Liver (tissue), 9 donors: ENCODE results near the gene TMEM129. TPM values are rescaled to one million over a fixed set of nuclear protein-coding genes. Genes with fewer than 3 reads are reported as not detected.

Source experiments
- DNase-seq: peaks from one replicate; pipeline ENCODE4 v3.0.0-alpha.2; 2017; ENCODE audit warnings: low spot score
- H3K27ac ChIP-seq, 2 donors: one replicate each; pipeline ENCODE4 v1.7.0; 2013; ENCODE audit warnings: inconsistent platforms in 2 of 2, low read length in 2 of 2, control low read depth in 1 of 2, low read depth in 1 of 2, mild to moderate bottlenecking in 1 of 2
- H3K27me3 ChIP-seq, 4 donors: one replicate each; pipeline versions ENCODE4 v1.6.1 to v1.7.0; 2013; ENCODE audit warnings: low read length in 3 of 4, inconsistent platforms in 1 of 4, mild to moderate bottlenecking in 1 of 4, moderate library complexity in 1 of 4; ENCODE audit not compliant: control insufficient read depth in 4 of 4, insufficient read depth in 4 of 4
- H3K36me3 ChIP-seq, 4 donors: one replicate each; pipeline versions ENCODE4 v1.6.1 to v1.7.0; 2013; ENCODE audit warnings: low read length in 3 of 4, mild to moderate bottlenecking in 3 of 4, low read depth in 1 of 4, moderate library complexity in 1 of 4; ENCODE audit not compliant: control insufficient read depth in 4 of 4, insufficient read depth in 3 of 4
- H3K4me1 ChIP-seq, 4 donors: one replicate each; pipeline versions ENCODE4 v1.6.1 to v1.7.0; 2013; ENCODE audit warnings: low read length in 3 of 4, mild to moderate bottlenecking in 3 of 4, moderate library complexity in 1 of 4; ENCODE audit not compliant: control insufficient read depth in 4 of 4, insufficient read depth in 4 of 4
- H3K4me3 ChIP-seq, 3 donors: one replicate each; pipeline versions ENCODE4 v1.6.1 to v1.7.0; 2013; ENCODE audit warnings: low read length in 3 of 3, control low read depth in 1 of 3, low read depth in 1 of 3, mild to moderate bottlenecking in 1 of 3
- H3K9ac ChIP-seq, 2 donors: one replicate each; pipeline ENCODE4 v1.7.0; 2013; ENCODE audit warnings: low read length in 2 of 2, mild to moderate bottlenecking in 2 of 2, moderate library complexity in 2 of 2, control low read depth in 1 of 2, low read depth in 1 of 2
- H3K9me3 ChIP-seq, 4 donors: one replicate each; pipeline versions ENCODE4 v1.6.1 to v1.7.0; 2013; ENCODE audit warnings: low read length in 3 of 4; ENCODE audit not compliant: control insufficient read depth in 4 of 4
- EGR1 ChIP-seq, 2 donors: IDR thresholded peaks; 2 replicates each; pipeline ENCODE4 v1.6.1; 2016 to 2018; ENCODE audit warnings: antibody characterized with exemption in 2 of 2, low read depth in 2 of 2
- FOXA2 ChIP-seq: IDR thresholded peaks from 2 replicates; pipeline ENCODE4 v1.6.1; 2016; ENCODE audit warnings: antibody characterized with exemption
- GABPA ChIP-seq, 2 donors: IDR thresholded peaks in 1 of 2; conservative IDR thresholded peaks in 1 of 2; 2 replicates each; pipeline ENCODE4 v1.6.1; 2016; ENCODE audit warnings: antibody characterized with exemption in 2 of 2, mild to moderate bottlenecking in 1 of 2, moderate library complexity in 1 of 2
- JUND ChIP-seq, 2 donors: IDR thresholded peaks; 2 replicates each; pipeline ENCODE4 v1.6.1; 2016; ENCODE audit warnings: antibody characterized with exemption in 2 of 2
- REST ChIP-seq: IDR thresholded peaks from 2 replicates; pipeline ENCODE4 v1.6.1; 2016; ENCODE audit warnings: antibody characterized with exemption, mild to moderate bottlenecking
- RXRA ChIP-seq, 2 donors: IDR thresholded peaks; 2 replicates each; pipeline ENCODE4 v1.6.1; 2017 to 2018; ENCODE audit warnings: antibody characterized with exemption in 2 of 2, mild to moderate bottlenecking in 1 of 2
- TAF1 ChIP-seq: conservative IDR thresholded peaks from 2 replicates; pipeline ENCODE4 v1.6.1; 2016; ENCODE audit warnings: antibody characterized with exemption, mild to moderate bottlenecking
- YY1 ChIP-seq: IDR thresholded peaks from 2 replicates; pipeline ENCODE4 v1.6.1; 2016; ENCODE audit warnings: antibody characterized with exemption, mild to moderate bottlenecking
- WGBS: extraction: QIAGEN DNeasy Blood & Tissue Kit; methylation state at CpG from one replicate; pipeline ENCODE4 v1.1.7; 2013; 5-methylcytosine and 5-hydroxymethylcytosine counted together
- polyA plus RNA-seq, 2 donors: library from polyadenylated mRNA; stranded (reverse) in 1 of 2; unstranded in 1 of 2; fragments of 200-250 nt in 1 of 2; fragments of >200 nt in 1 of 2; fragmentation: Nextera tagmentation in 1 of 2; extraction: Ambion mirVana in 1 of 2; gene quantifications; one replicate each; pipeline versions ENCODE4 v1.2.1 to v1.2.3, GENCODE V29; 2013 to 2015
- total RNA-seq, 2 donors: library from RNA; depleted of rRNA; stranded (reverse); fragments of >200 nt; gene quantifications; one replicate each; pipeline ENCODE4 v1.2.3, GENCODE V29; 2014
- TF ChIP-seq, protein P1 (sequence below): fragments of 150-350 bp; IDR thresholded peaks from 2 replicates; pipeline ENCODE4 v1.5.1; 2017; ENCODE audit warnings: improper control_type of control experiment, low read depth, low read length; ENCODE audit not compliant: missing input control
- TF ChIP-seq, protein P2 (sequence below): IDR thresholded peaks from 2 replicates; pipeline ENCODE4 v1.6.1; 2016; ENCODE audit warnings: antibody characterized with exemption
- donor health status: healthy.
- donor health status: healthy.
- donor health status: healthy.
- donor health status: healthy.
- donor health status: healthy.

The TMEM129 gene
- total and polyA plus RNA-seq, 4 donors: 12.2 to 37.0 (median 21.8) TPM

DNA sequence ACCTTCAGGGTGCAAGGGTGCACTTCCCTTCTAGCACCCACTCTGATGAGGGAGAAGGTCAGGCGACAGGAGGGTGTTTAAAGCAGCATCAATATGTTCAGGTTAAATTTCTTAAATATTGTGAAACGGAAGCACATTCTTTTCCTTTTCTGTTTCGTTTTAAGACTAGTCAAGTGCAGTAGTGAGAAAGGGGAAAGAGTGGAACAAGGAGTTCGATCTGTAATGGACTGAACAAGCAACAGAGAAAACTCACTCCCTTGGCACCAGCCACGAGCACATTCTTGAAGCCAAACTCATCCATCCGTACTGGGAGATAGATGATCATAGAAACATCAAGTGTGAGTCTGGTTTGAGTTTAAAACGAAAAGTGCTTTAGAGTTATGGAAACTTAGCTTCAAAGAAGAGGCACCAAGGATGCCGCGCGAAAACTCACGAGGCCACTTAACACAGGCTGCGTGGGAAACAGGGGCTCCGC, 37.8 kb downstream of the TMEM129 start:
- Histone ChIP-seq H3K4me3 (peak overlapping the region in 2 of 3 donors; percentile 63 to 88), H3K36me3 (no peaks in the 10 kb centered on the region), H3K27me3 (no peaks in the 10 kb centered on the region), H3K27ac (peak overlapping the region; percentile 14 to 61), H3K9me3 (no peaks in the 10 kb centered on the region), H3K9ac (peak overlapping the region in 1 of 2 donors; percentile 42), H3K4me1 (peaks cover 2 to 20% (median 10%) of the 10 kb centered on the region in 4 donors)
- 23% methylated on average over 13 of the region's 13 CpGs for WGBS
- TF ChIP-seq, protein P1, sequence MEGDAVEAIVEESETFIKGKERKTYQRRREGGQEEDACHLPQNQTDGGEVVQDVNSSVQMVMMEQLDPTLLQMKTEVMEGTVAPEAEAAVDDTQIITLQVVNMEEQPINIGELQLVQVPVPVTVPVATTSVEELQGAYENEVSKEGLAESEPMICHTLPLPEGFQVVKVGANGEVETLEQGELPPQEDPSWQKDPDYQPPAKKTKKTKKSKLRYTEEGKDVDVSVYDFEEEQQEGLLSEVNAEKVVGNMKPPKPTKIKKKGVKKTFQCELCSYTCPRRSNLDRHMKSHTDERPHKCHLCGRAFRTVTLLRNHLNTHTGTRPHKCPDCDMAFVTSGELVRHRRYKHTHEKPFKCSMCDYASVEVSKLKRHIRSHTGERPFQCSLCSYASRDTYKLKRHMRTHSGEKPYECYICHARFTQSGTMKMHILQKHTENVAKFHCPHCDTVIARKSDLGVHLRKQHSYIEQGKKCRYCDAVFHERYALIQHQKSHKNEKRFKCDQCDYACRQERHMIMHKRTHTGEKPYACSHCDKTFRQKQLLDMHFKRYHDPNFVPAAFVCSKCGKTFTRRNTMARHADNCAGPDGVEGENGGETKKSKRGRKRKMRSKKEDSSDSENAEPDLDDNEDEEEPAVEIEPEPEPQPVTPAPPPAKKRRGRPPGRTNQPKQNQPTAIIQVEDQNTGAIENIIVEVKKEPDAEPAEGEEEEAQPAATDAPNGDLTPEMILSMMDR: no peak
- no peak for TF ChIP-seq REST
- TF ChIP-seq TAF1: no peak
- TF ChIP-seq FOXA2: no peak
- no peak for TF ChIP-seq RXRA (IDR thresholded peaks at IDR 0.05)
- TF ChIP-seq GABPA (IDR thresholded peaks at IDR 0.05 in 1 of 2, conservative IDR thresholded peaks at IDR 0.05 in 1 of 2): no peak
- no peak for TF ChIP-seq YY1
- TF ChIP-seq JUND (IDR thresholded peaks at IDR 0.05): no peak
- TF ChIP-seq, protein P2, sequence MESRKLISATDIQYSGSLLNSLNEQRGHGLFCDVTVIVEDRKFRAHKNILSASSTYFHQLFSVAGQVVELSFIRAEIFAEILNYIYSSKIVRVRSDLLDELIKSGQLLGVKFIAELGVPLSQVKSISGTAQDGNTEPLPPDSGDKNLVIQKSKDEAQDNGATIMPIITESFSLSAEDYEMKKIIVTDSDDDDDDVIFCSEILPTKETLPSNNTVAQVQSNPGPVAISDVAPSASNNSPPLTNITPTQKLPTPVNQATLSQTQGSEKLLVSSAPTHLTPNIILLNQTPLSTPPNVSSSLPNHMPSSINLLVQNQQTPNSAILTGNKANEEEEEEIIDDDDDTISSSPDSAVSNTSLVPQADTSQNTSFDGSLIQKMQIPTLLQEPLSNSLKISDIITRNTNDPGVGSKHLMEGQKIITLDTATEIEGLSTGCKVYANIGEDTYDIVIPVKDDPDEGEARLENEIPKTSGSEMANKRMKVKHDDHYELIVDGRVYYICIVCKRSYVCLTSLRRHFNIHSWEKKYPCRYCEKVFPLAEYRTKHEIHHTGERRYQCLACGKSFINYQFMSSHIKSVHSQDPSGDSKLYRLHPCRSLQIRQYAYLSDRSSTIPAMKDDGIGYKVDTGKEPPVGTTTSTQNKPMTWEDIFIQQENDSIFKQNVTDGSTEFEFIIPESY: no peak
- no peak for TF ChIP-seq EGR1 (IDR thresholded peaks at IDR 0.05; ENCODE audit: low read depth in 2 of 2)
- DNase-seq: no peak

DNA sequence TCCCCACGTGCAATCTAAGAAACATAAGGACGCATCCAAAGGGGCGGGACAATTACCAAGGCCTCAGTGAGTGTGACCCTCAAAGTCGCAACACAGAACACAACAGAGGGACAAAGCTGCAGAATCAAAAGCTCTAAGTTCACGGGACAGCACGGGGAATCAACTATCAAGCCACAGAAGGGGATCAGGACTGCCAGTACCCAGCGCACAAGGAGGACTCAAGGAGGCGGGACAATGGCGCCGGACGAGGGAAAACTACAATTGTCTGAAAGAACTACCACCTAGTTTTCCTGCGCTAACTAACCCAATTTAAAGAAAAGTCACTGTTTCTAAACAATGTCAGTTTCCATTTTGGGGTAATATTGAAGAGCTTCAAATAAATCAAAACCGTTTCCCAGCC, 38.3 kb downstream of the TMEM129 start:
- H3K9ac ChIP-seq: no peak overlapping the region
- H3K4me1 ChIP-seq: peaks cover 2 to 20% (median 10%) of the 10 kb centered on the region in 4 donors
- H3K27me3 ChIP-seq: no peaks in the 10 kb centered on the region
- no peaks in the 10 kb centered on the region for H3K36me3 ChIP-seq
- no peaks in the 10 kb centered on the region for H3K9me3 ChIP-seq
- H3K4me3 ChIP-seq: peak overlapping the region in 1 of 3 donors; percentile 88
- 93% methylated on average over 13 of the region's 13 CpGs for WGBS
- H3K27ac ChIP-seq: no peak overlapping the region
- TF ChIP-seq, protein P2: no peak
- TF ChIP-seq TAF1: no peak
- no peak for DNase-seq
